SU-DHL-6 (cell line): ENCODE data around the gene EVI5.

ENCODE experiments used
- H2AFZ ChIP-seq: fragments of 200-600 bp; sonication (generic); 2 replicates; pipeline ENCODE4 v1.6.1; 2014; ENCODE audit warnings: low read depth, mild to moderate bottlenecking, moderate library complexity, mixed read lengths, antibody characterized with exemption, low read length; ENCODE audit not compliant: severe bottlenecking
- H3F3A ChIP-seq: fragments of 200-600 bp; shearing (Covaris generic); 2 replicates; pipeline ENCODE4 v1.6.0; 2016; ENCODE audit warnings: antibody characterized with exemption, mild to moderate bottlenecking; ENCODE audit not compliant: insufficient read depth
- H3K27ac ChIP-seq: fragments of 200-600 bp; sonication (generic); 2 replicates; pipeline ENCODE4 v1.5.1; 2016; ENCODE audit warnings: low read depth, mild to moderate bottlenecking, low read length, moderate library complexity, mixed read lengths
- H3K27me3 ChIP-seq: fragments of 200-600 bp; sonication (generic), shearing (Covaris generic); 2 replicates; pipeline ENCODE4 v1.6.0; 2014; ENCODE audit warnings: mild to moderate bottlenecking, low read length
- H3K36me3 ChIP-seq: fragments of 200-600 bp; sonication (generic); 2 replicates; pipeline ENCODE4 v1.6.1; 2014; ENCODE audit warnings: mild to moderate bottlenecking, low read length, mixed read lengths
- H3K4me2 ChIP-seq: fragments of 300-600, 200-600 bp; shearing (Covaris generic), sonication (generic); 2 replicates; pipeline ENCODE4 v1.6.0; 2014; ENCODE audit warnings: low read length, low read depth, mild to moderate bottlenecking; ENCODE audit not compliant: poor library complexity, severe bottlenecking
- H3K4me3 ChIP-seq: fragments of 200-600 bp; sonication (generic); 2 replicates; pipeline ENCODE4 v1.5.1; 2014; ENCODE audit warnings: antibody characterized with exemption, low read length, mild to moderate bottlenecking, mixed read lengths; ENCODE audit not compliant: insufficient read depth, poor library complexity, severe bottlenecking
- H3K79me2 ChIP-seq: fragments of 200-600 bp; sonication (generic); 2 replicates; pipeline ENCODE4 v1.6.1; 2014; ENCODE audit warnings: mild to moderate bottlenecking, low read length, moderate library complexity; ENCODE audit not compliant: insufficient read depth
- H3K9ac ChIP-seq: fragments of 200-600 bp; sonication (generic); 2 replicates; pipeline ENCODE4 v1.7.0; 2014; ENCODE audit warnings: mild to moderate bottlenecking, low read length
- H3K9me2 ChIP-seq: fragments of 200-600 bp; sonication (generic); replicated peaks from 2 replicates; pipeline ENCODE4 v1.6.1; 2014; ENCODE audit warnings: low read length; ENCODE audit not compliant: insufficient read depth
- H3K9me3 ChIP-seq: fragments of 200-600 bp; sonication (generic); 2 replicates; pipeline ENCODE4 v1.6.1; 2014; ENCODE audit warnings: low read length, mixed read lengths; ENCODE audit not compliant: insufficient read depth
- H4K20me1 ChIP-seq: fragments of 200-600 bp; sonication (generic); 2 replicates; pipeline ENCODE4 v1.6.1; 2014; ENCODE audit warnings: low read depth, mild to moderate bottlenecking, antibody characterized with exemption, low read length, moderate library complexity, mixed read lengths
- CTCF ChIP-seq: fragments of 200-600 bp; sonication (generic); IDR thresholded peaks from one replicate; pipeline ENCODE4 v1.5.1; 2017; ENCODE audit warnings: antibody characterized with exemption, mild to moderate bottlenecking, low read length, moderate library complexity; ENCODE audit not compliant: insufficient read depth, poor library complexity, severe bottlenecking
- EZH2phosphoT487 ChIP-seq: fragments of 200-600 bp; sonication (generic), shearing (Covaris generic); conservative IDR thresholded peaks from 2 replicates; pipeline ENCODE4 v1.6.1; 2018; ENCODE audit warnings: mild to moderate bottlenecking, antibody characterized with exemption, low read length, moderate library complexity, mixed read lengths

The EVI5 gene

GRCh38 chr1:92713939-92714338 is 71.0 kb downstream of the EVI5 start:
- Histone ChIP-seq H3F3A (no peaks in the 10 kb centered on the region), H2AFZ (no peak overlapping the region), H3K27me3 (no peaks in the 10 kb centered on the region), H3K27ac (no peak overlapping the region), H3K36me3 (no peaks in the 10 kb centered on the region), H3K9me2 (no peaks in the 10 kb centered on the region), H4K20me1 (no peaks in the 10 kb centered on the region), H3K9me3 (no peaks in the 10 kb centered on the region), H3K79me2 (no peaks in the 10 kb centered on the region), H3K4me2 (no peak overlapping the region), H3K4me3 (no peak overlapping the region), H3K9ac (no peak overlapping the region)
- no peak for TF ChIP-seq CTCF
- no peak for TF ChIP-seq EZH2phosphoT487

GRCh38 chr1:92711473-92712165 is 73.3 kb downstream of the EVI5 start:
- no peaks in the 10 kb centered on the region for H3K36me3 ChIP-seq
- no peaks in the 10 kb centered on the region for H3K9me2 ChIP-seq
- H3K4me3 ChIP-seq: no peak overlapping the region
- H3F3A ChIP-seq: no peaks in the 10 kb centered on the region
- H3K4me2 ChIP-seq: no peak overlapping the region
- no peak for TF ChIP-seq EZH2phosphoT487
- TF ChIP-seq CTCF: no peak
- H3K27me3 ChIP-seq: no peaks in the 10 kb centered on the region
- no peak overlapping the region for H3K9ac ChIP-seq
- H2AFZ ChIP-seq: no peak overlapping the region
- H4K20me1 ChIP-seq: no peaks in the 10 kb centered on the region
- H3K79me2 ChIP-seq: no peaks in the 10 kb centered on the region
- no peak overlapping the region for H3K27ac ChIP-seq
- no peaks in the 10 kb centered on the region for H3K9me3 ChIP-seq

GRCh38 chr1:92709738-92710137 is 75.2 kb downstream of the EVI5 start:
- Histone ChIP-seq H3K9me2 (no peaks in the 10 kb centered on the region), H3K36me3 (no peaks in the 10 kb centered on the region), H3K4me2 (no peak overlapping the region), H3K79me2 (no peaks in the 10 kb centered on the region), H3K9me3 (no peaks in the 10 kb centered on the region), H3K27me3 (no peaks in the 10 kb centered on the region), H3K4me3 (no peak overlapping the region), H3K27ac (no peak overlapping the region), H2AFZ (no peak overlapping the region), H4K20me1 (no peaks in the 10 kb centered on the region), H3K9ac (no peak overlapping the region), H3F3A (no peaks in the 10 kb centered on the region)
- TF ChIP-seq EZH2phosphoT487: no peak
- TF ChIP-seq CTCF: no peak
